Measurements from ENCODE around the gene AMZ1.

Gene AMZ1

DNA sequence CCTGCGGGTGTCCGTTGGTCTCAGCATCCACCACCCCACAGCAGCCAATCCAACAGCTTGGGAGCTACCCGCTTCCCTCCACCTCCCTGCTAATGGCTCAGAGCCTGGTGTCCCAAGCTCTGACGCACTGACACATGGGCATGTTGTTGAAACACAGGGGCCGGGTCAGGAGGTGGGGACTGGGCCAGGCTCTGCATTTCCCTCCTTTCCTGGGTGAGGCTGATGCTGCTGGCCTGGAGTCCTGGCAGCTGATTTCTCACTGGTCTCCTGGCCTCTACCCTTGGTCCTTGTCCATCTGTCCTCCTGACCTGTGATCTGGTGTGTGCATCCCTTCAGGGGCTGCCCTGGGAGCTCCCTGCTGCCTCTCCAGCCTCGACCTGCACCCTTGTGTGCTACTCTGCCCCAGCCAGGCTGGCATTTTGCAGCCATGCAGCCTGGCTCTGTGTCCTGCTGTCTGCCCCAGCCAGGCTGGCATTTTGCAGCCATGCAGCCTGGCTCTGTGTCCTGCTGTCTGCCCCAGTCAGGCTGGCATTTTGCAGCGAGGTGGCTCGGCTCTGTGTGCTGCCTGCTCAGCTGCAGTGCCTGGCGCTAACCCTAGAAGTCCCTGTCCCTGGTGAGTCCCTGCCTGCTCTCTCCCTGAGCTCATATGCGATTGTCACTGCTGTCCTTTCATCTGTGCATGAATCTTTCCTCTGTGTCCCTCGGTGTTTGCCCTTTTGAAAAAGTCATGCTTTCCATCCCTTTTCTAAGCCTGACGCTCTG, 14.0 kb downstream of the AMZ1 start:
- DNase-seq, result no peak
- Histone ChIP-seq H3K4me1 (ENCODE audit: control insufficient read depth, insufficient read depth, low read length, poor library complexity, severe bottlenecking) (peaks cover 15% of the 10 kb centered on the region), H3K27me3 (replicated peaks; ENCODE audit: control insufficient read depth, insufficient read depth, low read length, poor library complexity, severe bottlenecking) (no peaks in the 10 kb centered on the region), H3K36me3 (ENCODE audit: control insufficient read depth, insufficient read depth, low read length) (no peaks in the 10 kb centered on the region), H3K4me3 (ENCODE audit: insufficient read depth, low read depth, low read length, poor library complexity, severe bottlenecking) (no peak overlapping the region), H3K9me3 (ENCODE audit: control insufficient read depth, low read length) (no peaks in the 10 kb centered on the region), H3K27ac (ENCODE audit: insufficient read depth, low read length, poor library complexity, severe bottlenecking) (no peak overlapping the region)

DNA sequence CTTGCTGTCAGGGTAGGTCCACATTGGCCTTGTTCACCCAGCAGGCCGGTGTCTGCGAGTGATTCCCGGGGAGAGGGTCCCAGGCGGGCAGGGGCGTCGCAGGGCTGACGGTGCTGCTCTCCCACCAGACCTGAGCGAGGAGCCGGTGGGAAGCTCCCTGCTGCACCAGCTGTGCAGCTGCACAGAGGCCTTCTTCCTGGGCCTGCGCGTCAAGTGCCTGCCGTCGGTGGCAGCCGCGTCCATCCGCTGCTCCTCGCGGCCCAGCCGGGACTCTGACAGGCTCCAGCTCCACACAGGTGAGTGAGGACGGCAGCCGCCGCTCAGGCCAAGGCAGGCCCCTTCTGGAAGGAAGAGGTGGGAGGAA, 14.6 kb downstream of the AMZ1 start:
- H3K27me3 ChIP-seq (replicated peaks; ENCODE audit: control insufficient read depth, insufficient read depth, low read length, poor library complexity, severe bottlenecking), result no peaks in the 10 kb centered on the region
- no peaks in the 10 kb centered on the region for H3K36me3 ChIP-seq (ENCODE audit: control insufficient read depth, insufficient read depth, low read length)
- H3K27ac ChIP-seq (ENCODE audit: insufficient read depth, low read length, poor library complexity, severe bottlenecking), result no peak overlapping the region
- DNase-seq, result no peak
- H3K4me1 ChIP-seq (ENCODE audit: control insufficient read depth, insufficient read depth, low read length, poor library complexity, severe bottlenecking), result peaks cover 15% of the 10 kb centered on the region
- H3K9me3 ChIP-seq (ENCODE audit: control insufficient read depth, low read length), result no peaks in the 10 kb centered on the region
- H3K4me3 ChIP-seq (ENCODE audit: insufficient read depth, low read depth, low read length, poor library complexity, severe bottlenecking), result no peak overlapping the region

DNA sequence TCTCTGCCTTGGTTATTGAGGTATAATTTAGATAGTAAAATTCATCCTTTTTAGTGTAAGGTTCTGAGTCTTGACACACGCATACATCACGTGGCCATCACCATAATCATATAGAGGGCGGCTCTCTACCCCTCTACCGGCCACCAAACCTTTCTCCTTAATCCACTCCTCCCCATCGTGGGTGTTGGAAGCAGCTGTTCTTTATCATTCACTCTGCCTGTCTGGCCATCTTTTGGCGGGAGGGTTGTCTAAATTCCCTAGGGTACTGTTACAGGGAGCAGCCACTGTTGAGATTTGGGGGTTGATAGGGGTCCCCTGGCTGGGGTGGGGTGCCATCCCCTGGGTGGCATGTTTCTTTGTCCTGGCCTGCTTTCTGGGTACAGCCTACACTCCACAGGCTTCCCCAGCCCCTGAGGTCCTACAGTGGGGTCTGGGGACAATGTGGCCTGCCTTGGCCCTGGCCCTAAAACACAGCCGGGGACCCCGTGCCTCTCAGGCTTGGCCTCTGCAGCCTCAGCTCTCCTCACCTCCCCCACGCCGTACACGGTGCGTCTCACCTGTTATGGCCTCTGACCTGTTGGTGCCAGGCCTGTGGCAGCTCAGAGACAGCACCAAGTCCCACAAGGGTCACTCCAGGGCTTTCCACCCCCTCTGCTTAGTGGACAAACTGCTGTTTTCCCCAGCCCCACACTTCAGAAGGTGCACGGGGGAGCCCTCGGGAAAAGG, 17.5 kb downstream of the AMZ1 start:
- Histone ChIP-seq H3K4me3 (ENCODE audit: insufficient read depth, low read depth, low read length, poor library complexity, severe bottlenecking) (no peak overlapping the region), H3K9me3 (ENCODE audit: control insufficient read depth, low read length) (no peaks in the 10 kb centered on the region), H3K4me1 (ENCODE audit: control insufficient read depth, insufficient read depth, low read length, poor library complexity, severe bottlenecking) (peaks cover 14% of the 10 kb centered on the region), H3K36me3 (ENCODE audit: control insufficient read depth, insufficient read depth, low read length) (no peaks in the 10 kb centered on the region), H3K27me3 (replicated peaks; ENCODE audit: control insufficient read depth, insufficient read depth, low read length, poor library complexity, severe bottlenecking) (no peaks in the 10 kb centered on the region), H3K27ac (ENCODE audit: insufficient read depth, low read length, poor library complexity, severe bottlenecking) (no peak overlapping the region)
- no peak for DNase-seq

- Histone ChIP-seq H3K4me1 (ENCODE audit: control insufficient read depth, insufficient read depth, low read length, poor library complexity, severe bottlenecking) (peaks cover 25% of the 10 kb centered on the region), H3K9me3 (ENCODE audit: control insufficient read depth, low read length) (no peaks in the 10 kb centered on the region), H3K27me3 (replicated peaks; ENCODE audit: control insufficient read depth, insufficient read depth, low read length, poor library complexity, severe bottlenecking) (no peaks in the 10 kb centered on the region), H3K36me3 (ENCODE audit: control insufficient read depth, insufficient read depth, low read length) (no peaks in the 10 kb centered on the region), H3K4me3 (ENCODE audit: insufficient read depth, low read depth, low read length, poor library complexity, severe bottlenecking) (no peak overlapping the region), H3K27ac (ENCODE audit: insufficient read depth, low read length, poor library complexity, severe bottlenecking) (no peak overlapping the region)
- no peak for DNase-seq
These were observed 18.7 kb downstream of the AMZ1 start for GRCh38 chr7:2706685-2707126.

DNA sequence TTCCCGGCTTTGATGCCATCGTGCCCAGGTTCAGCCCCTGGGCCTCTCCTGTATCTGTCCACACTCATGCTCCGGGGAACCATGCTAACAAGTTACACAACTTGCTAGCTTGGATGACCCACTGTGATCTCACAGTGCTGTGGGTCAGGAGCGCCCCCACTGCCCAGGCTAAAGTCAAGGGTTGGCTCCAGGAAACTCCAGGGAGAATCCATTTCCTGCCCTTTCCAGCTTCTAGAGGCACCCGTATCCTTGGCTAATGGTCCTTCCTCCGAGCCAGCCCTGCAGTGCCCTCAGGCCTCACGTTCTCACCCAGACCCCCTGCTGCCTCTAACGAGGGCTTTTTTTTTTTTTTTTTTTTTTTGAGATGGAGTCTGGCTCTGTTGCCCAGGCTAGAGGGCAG, 19.5 kb downstream of the AMZ1 start:
- no peak overlapping the region for H3K27ac ChIP-seq (ENCODE audit: insufficient read depth, low read length, poor library complexity, severe bottlenecking)
- H3K4me3 ChIP-seq (ENCODE audit: insufficient read depth, low read depth, low read length, poor library complexity, severe bottlenecking), result no peak overlapping the region
- no peaks in the 10 kb centered on the region for H3K27me3 ChIP-seq (replicated peaks; ENCODE audit: control insufficient read depth, insufficient read depth, low read length, poor library complexity, severe bottlenecking)

GRCh38 chr7:2708041-2708440, 20.0 kb downstream of the AMZ1 start:
- no peak overlapping the region for H3K27ac ChIP-seq (ENCODE audit: insufficient read depth, low read length, poor library complexity, severe bottlenecking)
- H3K4me1 ChIP-seq (ENCODE audit: control insufficient read depth, insufficient read depth, low read length, poor library complexity, severe bottlenecking), result peaks cover 27% of the 10 kb centered on the region
- no peaks in the 10 kb centered on the region for H3K36me3 ChIP-seq (ENCODE audit: control insufficient read depth, insufficient read depth, low read length)
- no peak for DNase-seq
- no peak overlapping the region for H3K4me3 ChIP-seq (ENCODE audit: insufficient read depth, low read depth, low read length, poor library complexity, severe bottlenecking)
- no peaks in the 10 kb centered on the region for H3K9me3 ChIP-seq (ENCODE audit: control insufficient read depth, low read length)
- no peaks in the 10 kb centered on the region for H3K27me3 ChIP-seq (replicated peaks; ENCODE audit: control insufficient read depth, insufficient read depth, low read length, poor library complexity, severe bottlenecking)

More for the DNA sequence above, 19.5 kb downstream of the AMZ1 start:
- Histone ChIP-seq H3K4me1 (ENCODE audit: control insufficient read depth, insufficient read depth, low read length, poor library complexity, severe bottlenecking) (peaks cover 27% of the 10 kb centered on the region), H3K36me3 (ENCODE audit: control insufficient read depth, insufficient read depth, low read length) (no peaks in the 10 kb centered on the region), H3K9me3 (ENCODE audit: control insufficient read depth, low read length) (no peaks in the 10 kb centered on the region)
- DNase-seq, result no peak

DNA sequence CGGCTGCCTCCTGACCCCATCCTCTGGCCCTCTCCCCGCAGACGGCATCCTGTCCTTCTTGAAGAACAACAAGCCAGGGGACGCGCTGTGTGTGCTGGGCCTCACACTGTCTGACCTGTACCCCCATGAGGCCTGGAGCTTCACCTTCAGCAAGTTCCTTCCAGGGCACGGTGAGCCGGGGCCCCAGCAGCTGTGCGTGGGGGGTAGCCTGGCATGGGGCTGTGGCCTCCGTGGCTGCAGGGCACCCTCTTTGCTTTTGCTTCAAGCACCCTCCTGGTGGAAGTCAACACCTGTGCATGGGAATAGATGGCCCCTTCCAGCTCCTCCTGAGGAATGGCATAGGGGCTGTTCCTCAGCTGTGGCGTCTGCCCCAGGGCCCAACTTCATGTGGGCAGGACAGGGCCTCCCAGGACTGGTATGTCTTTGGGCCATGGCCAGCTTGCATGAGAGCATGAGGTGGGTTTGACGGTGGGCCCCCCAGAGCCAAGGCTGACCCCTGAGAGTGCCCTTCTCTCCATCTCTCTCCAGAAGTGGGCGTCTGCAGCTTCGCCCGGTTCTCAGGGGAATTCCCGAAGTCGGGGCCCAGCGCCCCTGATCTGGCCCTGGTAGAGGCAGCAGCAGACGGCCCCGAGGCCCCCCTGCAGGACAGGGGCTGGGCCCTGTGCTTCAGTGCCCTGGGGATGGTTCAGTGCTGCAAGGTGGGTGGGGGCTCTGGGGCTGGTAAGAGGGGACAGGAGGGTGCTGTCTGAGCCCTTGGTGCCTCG, 20.7 kb downstream of the AMZ1 start:
- H3K36me3 ChIP-seq (ENCODE audit: control insufficient read depth, insufficient read depth, low read length), result no peaks in the 10 kb centered on the region
- H3K4me1 ChIP-seq (ENCODE audit: control insufficient read depth, insufficient read depth, low read length, poor library complexity, severe bottlenecking), result peaks cover 27% of the 10 kb centered on the region
- H3K4me3 ChIP-seq (ENCODE audit: insufficient read depth, low read depth, low read length, poor library complexity, severe bottlenecking), result no peak overlapping the region
- DNase-seq, result no peak
- H3K27me3 ChIP-seq (replicated peaks; ENCODE audit: control insufficient read depth, insufficient read depth, low read length, poor library complexity, severe bottlenecking), result no peaks in the 10 kb centered on the region
- H3K9me3 ChIP-seq (ENCODE audit: control insufficient read depth, low read length), result no peaks in the 10 kb centered on the region
- H3K27ac ChIP-seq (ENCODE audit: insufficient read depth, low read length, poor library complexity, severe bottlenecking), result no peak overlapping the region

GRCh38 chr7:2709553-2710285, 21.7 kb downstream of the AMZ1 start:
- no peaks in the 10 kb centered on the region for H3K9me3 ChIP-seq (ENCODE audit: control insufficient read depth, low read length)
- no peaks in the 10 kb centered on the region for H3K36me3 ChIP-seq (ENCODE audit: control insufficient read depth, insufficient read depth, low read length)
- peak overlapping the region; percentile 19 for H3K4me3 ChIP-seq (ENCODE audit: insufficient read depth, low read depth, low read length, poor library complexity, severe bottlenecking)
- H3K27me3 ChIP-seq (replicated peaks; ENCODE audit: control insufficient read depth, insufficient read depth, low read length, poor library complexity, severe bottlenecking), result no peaks in the 10 kb centered on the region
- peak overlapping the region; percentile 54 for H3K27ac ChIP-seq (ENCODE audit: insufficient read depth, low read length, poor library complexity, severe bottlenecking)
- peak; percentile 47 to 56 (median 52) for DNase-seq
- H3K4me1 ChIP-seq (ENCODE audit: control insufficient read depth, insufficient read depth, low read length, poor library complexity, severe bottlenecking), result peaks cover 27% of the 10 kb centered on the region

DNA sequence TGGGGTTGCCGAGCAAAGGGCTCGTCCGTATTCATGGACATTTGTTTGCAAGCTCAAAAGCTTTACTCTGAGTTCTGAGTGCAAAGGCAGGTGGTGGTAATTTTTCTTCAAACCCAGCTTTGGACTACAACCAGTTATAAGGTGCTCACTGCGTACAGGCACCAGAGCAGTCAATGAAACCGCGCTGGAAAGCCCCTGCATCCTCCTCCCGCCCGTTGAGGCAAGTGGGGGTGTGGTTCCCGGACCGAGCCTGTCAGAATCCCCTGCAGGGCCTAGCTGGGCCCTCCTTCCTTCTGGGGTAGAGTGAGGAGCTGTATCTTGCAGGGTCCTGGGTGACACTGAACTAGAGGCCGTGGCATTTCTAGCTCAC, 22.3 kb downstream of the AMZ1 start:
- DNase-seq, result peak; percentile 48 to 69 (median 55)
- H3K4me3 ChIP-seq (ENCODE audit: insufficient read depth, low read depth, low read length, poor library complexity, severe bottlenecking), result peak overlapping the region; percentile 19
- H3K36me3 ChIP-seq (ENCODE audit: control insufficient read depth, insufficient read depth, low read length), result no peaks in the 10 kb centered on the region
- H3K27me3 ChIP-seq (replicated peaks; ENCODE audit: control insufficient read depth, insufficient read depth, low read length, poor library complexity, severe bottlenecking), result no peaks in the 10 kb centered on the region
- H3K9me3 ChIP-seq (ENCODE audit: control insufficient read depth, low read length), result no peaks in the 10 kb centered on the region
- peaks cover 32% of the 10 kb centered on the region for H3K4me1 ChIP-seq (ENCODE audit: control insufficient read depth, insufficient read depth, low read length, poor library complexity, severe bottlenecking)
- peak overlapping the region; percentile 54 for H3K27ac ChIP-seq (ENCODE audit: insufficient read depth, low read length, poor library complexity, severe bottlenecking)
